ENCODE results near the gene TTLL11. TPM values are rescaled to one million over a fixed set of nuclear protein-coding genes. Genes with fewer than 3 reads are reported as not detected.

The TTLL11 gene
- total RNA-seq, 1 donor from 2014 or later: 23.9 TPM

- Mint-ChIP-seq H3K9me3 (ENCODE audit: unreplicated experiment) (no peaks in the 10 kb centered on the region), H3K27me3 (ENCODE audit: unreplicated experiment) (peaks cover 2% of the 10 kb centered on the region), H3K4me1 (ENCODE audit: low read depth, unreplicated experiment) (no peaks in the 10 kb centered on the region), H3K27ac (ENCODE audit: unreplicated experiment) (no peak overlapping the region), H3K36me3 (ENCODE audit: unreplicated experiment) (no peaks in the 10 kb centered on the region), H3K4me3 (ENCODE audit: unreplicated experiment) (no peak overlapping the region)
- TF ChIP-seq, protein P1, sequence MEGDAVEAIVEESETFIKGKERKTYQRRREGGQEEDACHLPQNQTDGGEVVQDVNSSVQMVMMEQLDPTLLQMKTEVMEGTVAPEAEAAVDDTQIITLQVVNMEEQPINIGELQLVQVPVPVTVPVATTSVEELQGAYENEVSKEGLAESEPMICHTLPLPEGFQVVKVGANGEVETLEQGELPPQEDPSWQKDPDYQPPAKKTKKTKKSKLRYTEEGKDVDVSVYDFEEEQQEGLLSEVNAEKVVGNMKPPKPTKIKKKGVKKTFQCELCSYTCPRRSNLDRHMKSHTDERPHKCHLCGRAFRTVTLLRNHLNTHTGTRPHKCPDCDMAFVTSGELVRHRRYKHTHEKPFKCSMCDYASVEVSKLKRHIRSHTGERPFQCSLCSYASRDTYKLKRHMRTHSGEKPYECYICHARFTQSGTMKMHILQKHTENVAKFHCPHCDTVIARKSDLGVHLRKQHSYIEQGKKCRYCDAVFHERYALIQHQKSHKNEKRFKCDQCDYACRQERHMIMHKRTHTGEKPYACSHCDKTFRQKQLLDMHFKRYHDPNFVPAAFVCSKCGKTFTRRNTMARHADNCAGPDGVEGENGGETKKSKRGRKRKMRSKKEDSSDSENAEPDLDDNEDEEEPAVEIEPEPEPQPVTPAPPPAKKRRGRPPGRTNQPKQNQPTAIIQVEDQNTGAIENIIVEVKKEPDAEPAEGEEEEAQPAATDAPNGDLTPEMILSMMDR (IDR thresholded peaks at IDR 0.05; ENCODE audit: partially characterized antibody, unreplicated experiment): no peak
- no peak for DNase-seq
Observed at GRCh38 chr9:121946465-121946864, 146.6 kb downstream of the TTLL11 start.

GRCh38 chr9:121945849-121946248 is 147.3 kb downstream of the TTLL11 start:
- no peak overlapping the region for H3K27ac Mint-ChIP-seq (ENCODE audit: unreplicated experiment)

DNA sequence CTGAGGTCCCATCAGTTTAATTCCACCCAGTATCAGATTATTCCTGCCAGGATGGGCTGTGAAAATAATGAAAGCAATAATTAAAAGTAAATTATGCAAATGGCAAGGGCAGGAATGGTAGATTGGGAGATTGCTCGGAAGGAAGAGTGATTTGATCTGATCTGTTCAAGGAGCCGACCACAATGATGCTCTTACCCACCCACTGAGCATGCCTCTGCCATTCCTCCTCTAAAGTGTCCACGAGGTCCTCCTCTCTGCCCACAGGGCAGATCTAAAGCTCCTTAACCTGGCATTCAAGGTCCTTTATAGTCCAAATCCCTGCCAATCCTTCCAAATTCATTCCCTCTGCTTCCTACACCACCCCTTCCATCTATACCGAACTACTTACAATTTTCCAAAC is 147.8 kb downstream of the TTLL11 start:
- H3K27ac Mint-ChIP-seq (ENCODE audit: unreplicated experiment): no peak overlapping the region
- H3K4me1 Mint-ChIP-seq (ENCODE audit: low read depth, unreplicated experiment): no peaks in the 10 kb centered on the region
- no peaks in the 10 kb centered on the region for H3K36me3 Mint-ChIP-seq (ENCODE audit: unreplicated experiment)
- no peak for DNase-seq
- H3K27me3 Mint-ChIP-seq (ENCODE audit: unreplicated experiment): peaks cover 2% of the 10 kb centered on the region
- H3K4me3 Mint-ChIP-seq (ENCODE audit: unreplicated experiment): no peak overlapping the region
- TF ChIP-seq, protein P1 (IDR thresholded peaks at IDR 0.05; ENCODE audit: partially characterized antibody, unreplicated experiment): no peak
- H3K9me3 Mint-ChIP-seq (ENCODE audit: unreplicated experiment): no peaks in the 10 kb centered on the region

More at GRCh38 chr9:121945849-121946248, 147.3 kb downstream of the TTLL11 start:
- no peak for DNase-seq
- no peaks in the 10 kb centered on the region for H3K4me1 Mint-ChIP-seq (ENCODE audit: low read depth, unreplicated experiment)
- H3K27me3 Mint-ChIP-seq (ENCODE audit: unreplicated experiment): peaks cover 2% of the 10 kb centered on the region
- TF ChIP-seq, protein P1 (IDR thresholded peaks at IDR 0.05; ENCODE audit: partially characterized antibody, unreplicated experiment): no peak
- H3K36me3 Mint-ChIP-seq (ENCODE audit: unreplicated experiment): no peaks in the 10 kb centered on the region
- no peaks in the 10 kb centered on the region for H3K9me3 Mint-ChIP-seq (ENCODE audit: unreplicated experiment)
- H3K4me3 Mint-ChIP-seq (ENCODE audit: unreplicated experiment): no peak overlapping the region

GRCh38 chr9:121944711-121945191 is 148.4 kb downstream of the TTLL11 start:
- TF ChIP-seq, protein P1 (IDR thresholded peaks at IDR 0.05; ENCODE audit: partially characterized antibody, unreplicated experiment): no peak
- peaks cover 2% of the 10 kb centered on the region for H3K27me3 Mint-ChIP-seq (ENCODE audit: unreplicated experiment)

GRCh38 chr9:121943463-121943862 is 149.6 kb downstream of the TTLL11 start:
- no peaks in the 10 kb centered on the region for H3K4me1 Mint-ChIP-seq (ENCODE audit: low read depth, unreplicated experiment)
- no peaks in the 10 kb centered on the region for H3K9me3 Mint-ChIP-seq (ENCODE audit: unreplicated experiment)
- no peak for DNase-seq
- no peak overlapping the region for H3K27ac Mint-ChIP-seq (ENCODE audit: unreplicated experiment)
- TF ChIP-seq, protein P1 (IDR thresholded peaks at IDR 0.05; ENCODE audit: partially characterized antibody, unreplicated experiment): no peak
- H3K27me3 Mint-ChIP-seq (ENCODE audit: unreplicated experiment): peaks cover 2% of the 10 kb centered on the region
- no peak overlapping the region for H3K4me3 Mint-ChIP-seq (ENCODE audit: unreplicated experiment)
- no peaks in the 10 kb centered on the region for H3K36me3 Mint-ChIP-seq (ENCODE audit: unreplicated experiment)

More at GRCh38 chr9:121944711-121945191, 148.4 kb downstream of the TTLL11 start:
- no peak for DNase-seq
- Mint-ChIP-seq H3K36me3 (ENCODE audit: unreplicated experiment) (no peaks in the 10 kb centered on the region), H3K4me3 (ENCODE audit: unreplicated experiment) (no peak overlapping the region), H3K9me3 (ENCODE audit: unreplicated experiment) (no peaks in the 10 kb centered on the region), H3K27ac (ENCODE audit: unreplicated experiment) (no peak overlapping the region), H3K4me1 (ENCODE audit: low read depth, unreplicated experiment) (no peaks in the 10 kb centered on the region)

Measured in glutamatergic neuron (in vitro differentiated cells).